22Rv1 (cell line): Measurements from ENCODE around the gene RPLP2.

ENCODE experiments used
- ZFX ChIP-seq: fragments of 450-650 bp; IDR thresholded peaks from 2 replicates; pipeline ENCODE4 v1.6.1; 2017; ENCODE audit warnings: antibody characterized with exemption, borderline replicate concordance
- TF ChIP-seq, protein P1 (sequence below): fragments of 450-650 bp; IDR thresholded peaks from 2 replicates; pipeline ENCODE4 v1.5.1; 2017; ENCODE audit warnings: mild to moderate bottlenecking

- TF ChIP-seq, protein P1, sequence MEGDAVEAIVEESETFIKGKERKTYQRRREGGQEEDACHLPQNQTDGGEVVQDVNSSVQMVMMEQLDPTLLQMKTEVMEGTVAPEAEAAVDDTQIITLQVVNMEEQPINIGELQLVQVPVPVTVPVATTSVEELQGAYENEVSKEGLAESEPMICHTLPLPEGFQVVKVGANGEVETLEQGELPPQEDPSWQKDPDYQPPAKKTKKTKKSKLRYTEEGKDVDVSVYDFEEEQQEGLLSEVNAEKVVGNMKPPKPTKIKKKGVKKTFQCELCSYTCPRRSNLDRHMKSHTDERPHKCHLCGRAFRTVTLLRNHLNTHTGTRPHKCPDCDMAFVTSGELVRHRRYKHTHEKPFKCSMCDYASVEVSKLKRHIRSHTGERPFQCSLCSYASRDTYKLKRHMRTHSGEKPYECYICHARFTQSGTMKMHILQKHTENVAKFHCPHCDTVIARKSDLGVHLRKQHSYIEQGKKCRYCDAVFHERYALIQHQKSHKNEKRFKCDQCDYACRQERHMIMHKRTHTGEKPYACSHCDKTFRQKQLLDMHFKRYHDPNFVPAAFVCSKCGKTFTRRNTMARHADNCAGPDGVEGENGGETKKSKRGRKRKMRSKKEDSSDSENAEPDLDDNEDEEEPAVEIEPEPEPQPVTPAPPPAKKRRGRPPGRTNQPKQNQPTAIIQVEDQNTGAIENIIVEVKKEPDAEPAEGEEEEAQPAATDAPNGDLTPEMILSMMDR: no peak
- no peak for TF ChIP-seq ZFX
Observed at GRCh38 chr11:836700-837099, 26.9 kb downstream of the RPLP2 start.
